ENCODE results near the gene CELF3. TPM values are rescaled to one million over a fixed set of nuclear protein-coding genes. Genes with fewer than 3 reads are reported as not detected.

Gene CELF3
- total RNA-seq, 1 experiment from 2014 or later, result not detected

DNA sequence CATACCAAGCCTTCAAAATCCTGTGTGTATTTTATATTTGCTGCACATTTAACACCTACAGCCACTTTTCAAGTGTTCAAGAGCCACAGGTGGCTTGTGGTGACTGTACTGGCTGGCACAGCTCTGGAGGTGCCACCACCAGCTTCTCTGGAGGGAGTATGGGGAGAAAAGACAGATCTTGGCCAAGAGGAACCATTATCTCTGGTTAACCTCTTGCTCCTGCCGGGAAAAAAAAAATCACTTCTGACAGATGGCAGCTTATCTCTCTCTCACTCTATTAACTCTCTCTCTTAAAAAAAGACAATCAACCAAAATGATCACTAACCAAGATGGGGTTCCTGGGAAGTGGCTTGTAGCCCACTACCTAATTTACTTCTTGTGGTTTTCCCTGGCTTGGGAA is 3.5 kb upstream of the CELF3 start:
- H3K36me3 Mint-ChIP-seq (ENCODE audit: insufficient read depth, unreplicated experiment), result peaks cover 5% of the 10 kb centered on the region
- peaks cover 68% of the 10 kb centered on the region for H3K27me3 Mint-ChIP-seq (ENCODE audit: unreplicated experiment)
- DNase-seq, result no peak
- no peaks in the 10 kb centered on the region for H3K9me3 Mint-ChIP-seq (ENCODE audit: low read depth, unreplicated experiment)
- H3K27ac Mint-ChIP-seq (ENCODE audit: unreplicated experiment), result no peak overlapping the region
- TF ChIP-seq, protein P1, sequence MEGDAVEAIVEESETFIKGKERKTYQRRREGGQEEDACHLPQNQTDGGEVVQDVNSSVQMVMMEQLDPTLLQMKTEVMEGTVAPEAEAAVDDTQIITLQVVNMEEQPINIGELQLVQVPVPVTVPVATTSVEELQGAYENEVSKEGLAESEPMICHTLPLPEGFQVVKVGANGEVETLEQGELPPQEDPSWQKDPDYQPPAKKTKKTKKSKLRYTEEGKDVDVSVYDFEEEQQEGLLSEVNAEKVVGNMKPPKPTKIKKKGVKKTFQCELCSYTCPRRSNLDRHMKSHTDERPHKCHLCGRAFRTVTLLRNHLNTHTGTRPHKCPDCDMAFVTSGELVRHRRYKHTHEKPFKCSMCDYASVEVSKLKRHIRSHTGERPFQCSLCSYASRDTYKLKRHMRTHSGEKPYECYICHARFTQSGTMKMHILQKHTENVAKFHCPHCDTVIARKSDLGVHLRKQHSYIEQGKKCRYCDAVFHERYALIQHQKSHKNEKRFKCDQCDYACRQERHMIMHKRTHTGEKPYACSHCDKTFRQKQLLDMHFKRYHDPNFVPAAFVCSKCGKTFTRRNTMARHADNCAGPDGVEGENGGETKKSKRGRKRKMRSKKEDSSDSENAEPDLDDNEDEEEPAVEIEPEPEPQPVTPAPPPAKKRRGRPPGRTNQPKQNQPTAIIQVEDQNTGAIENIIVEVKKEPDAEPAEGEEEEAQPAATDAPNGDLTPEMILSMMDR (IDR thresholded peaks at IDR 0.05; ENCODE audit: unreplicated experiment), result no peak
- CTCF ChIA-PET, result interaction anchor here (0.6 to 1.8 kb wide), 5 partner anchors 10 to 181 kb away, joined by 3 to 7 read pairs (median 4); no protein-coding TSS in a partner anchor
- intact Hi-C loops (cut with micrococcal nuclease; ENCODE audit: unreplicated experiment), result no loop called here
- no TSS peak for BruUV-seq (replicated peaks)
- peaks cover 34% of the 10 kb centered on the region for H3K4me1 Mint-ChIP-seq (ENCODE audit: low read depth, unreplicated experiment)
- peak overlapping the region; percentile 75 for H3K4me3 Mint-ChIP-seq (ENCODE audit: low read depth, unreplicated experiment)

DNA sequence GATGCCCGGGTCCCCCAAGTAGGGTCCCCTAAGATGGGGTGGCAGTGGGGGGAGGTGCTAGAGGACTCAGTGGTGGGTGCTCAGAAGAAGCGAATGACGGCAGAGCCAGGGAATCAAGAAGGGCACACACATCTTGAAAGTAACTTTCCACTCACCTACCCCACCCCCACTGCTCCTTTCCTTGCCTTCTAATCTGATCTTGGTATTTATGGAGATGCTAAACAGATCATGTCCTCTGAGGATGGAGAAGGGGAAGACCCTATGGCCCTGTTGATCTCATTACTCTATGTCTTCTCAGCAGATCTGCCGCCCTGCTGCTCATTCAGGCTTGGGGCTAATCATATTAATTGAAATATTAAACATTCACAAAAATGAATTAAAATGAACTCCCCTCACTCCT is 2.1 kb upstream of the CELF3 start:
- no peak overlapping the region for H3K4me3 Mint-ChIP-seq (ENCODE audit: low read depth, unreplicated experiment)
- no TSS peak for BruUV-seq (replicated peaks)
- intact Hi-C loops (cut with micrococcal nuclease; ENCODE audit: unreplicated experiment), result no loop called here
- CTCF ChIA-PET, result interaction anchor here (1.9 kb wide), 1 partner anchor 11 kb away, joined by 5 read pairs; no protein-coding TSS in a partner anchor
- DNase-seq, result no peak
- TF ChIP-seq, protein P1 (IDR thresholded peaks at IDR 0.05; ENCODE audit: unreplicated experiment), result no peak
- peaks cover 5% of the 10 kb centered on the region for H3K36me3 Mint-ChIP-seq (ENCODE audit: insufficient read depth, unreplicated experiment)
- H3K4me1 Mint-ChIP-seq (ENCODE audit: low read depth, unreplicated experiment), result peaks cover 30% of the 10 kb centered on the region
- peaks cover 77% of the 10 kb centered on the region for H3K27me3 Mint-ChIP-seq (ENCODE audit: unreplicated experiment)
- H3K27ac Mint-ChIP-seq (ENCODE audit: unreplicated experiment), result no peak overlapping the region
- H3K9me3 Mint-ChIP-seq (ENCODE audit: low read depth, unreplicated experiment), result no peaks in the 10 kb centered on the region

- H3K27ac Mint-ChIP-seq (ENCODE audit: unreplicated experiment), result no peak overlapping the region
- CTCF ChIA-PET, result interaction anchor here (1.0 to 1.9 kb wide), 2 partner anchors 11 to 15 kb away, joined by 3 to 5 read pairs; no protein-coding TSS in a partner anchor
- H3K4me3 Mint-ChIP-seq (ENCODE audit: low read depth, unreplicated experiment), result no peak overlapping the region
- peaks cover 77% of the 10 kb centered on the region for H3K27me3 Mint-ChIP-seq (ENCODE audit: unreplicated experiment)
- no TSS peak for BruUV-seq (replicated peaks)
- DNase-seq, result no peak
- peaks cover 36% of the 10 kb centered on the region for H3K4me1 Mint-ChIP-seq (ENCODE audit: low read depth, unreplicated experiment)
- H3K36me3 Mint-ChIP-seq (ENCODE audit: insufficient read depth, unreplicated experiment), result peaks cover 5% of the 10 kb centered on the region
- intact Hi-C loops (cut with micrococcal nuclease; ENCODE audit: unreplicated experiment), result no loop called here
- TF ChIP-seq, protein P1 (IDR thresholded peaks at IDR 0.05; ENCODE audit: unreplicated experiment), result no peak
- no peaks in the 10 kb centered on the region for H3K9me3 Mint-ChIP-seq (ENCODE audit: low read depth, unreplicated experiment)
Observed at GRCh38 chr1:151718011-151718431, 1.4 kb upstream of the CELF3 start.

GRCh38 chr1:151716405-151716762 is 219 bp downstream of the CELF3 start:
- H3K27ac Mint-ChIP-seq (ENCODE audit: unreplicated experiment), result no peak overlapping the region
- no peak overlapping the region for H3K4me3 Mint-ChIP-seq (ENCODE audit: low read depth, unreplicated experiment)
- DNase-seq, result no peak
- CTCF ChIA-PET, result no interaction called here
- TF ChIP-seq, protein P1 (IDR thresholded peaks at IDR 0.05; ENCODE audit: unreplicated experiment), result no peak
- H3K36me3 Mint-ChIP-seq (ENCODE audit: insufficient read depth, unreplicated experiment), result peaks cover 2% of the 10 kb centered on the region
- H3K9me3 Mint-ChIP-seq (ENCODE audit: low read depth, unreplicated experiment), result no peaks in the 10 kb centered on the region
- intact Hi-C loops (cut with micrococcal nuclease; ENCODE audit: unreplicated experiment), result no loop called here
- no TSS peak for BruUV-seq (replicated peaks)
- peaks cover 70% of the 10 kb centered on the region for H3K27me3 Mint-ChIP-seq (ENCODE audit: unreplicated experiment)
- peaks cover 42% of the 10 kb centered on the region for H3K4me1 Mint-ChIP-seq (ENCODE audit: low read depth, unreplicated experiment)

Data from Calu3 (cell line).